ENCODE measurements around the gene HECA.

GRCh38 chr6:139112146-139112545 is 22.7 kb upstream of the HECA start:
- TF ChIP-seq CTCF (conservative IDR thresholded peaks at IDR 0.05; ENCODE audit: low read depth, low read length) (no peak), EZH2 (IDR thresholded peaks at IDR 0.05; ENCODE audit: low read length, unreplicated experiment) (no peak), EZH2phosphoT487 (IDR thresholded peaks at IDR 0.05; ENCODE audit: borderline replicate concordance, low read length) (no peak)

Data from PC-3 (cell line).